ENCODE measurements around the gene TLE5.
"Not testable (repeated sequence)": the region's sequence is repeated elsewhere in the genome, so short reads cannot be mapped to it uniquely, and the experiment has no call there.

Gene TLE5

GRCh38 chr19:3050016-3050415 is 12.3 kb downstream of the TLE5 start:
- Mint-ChIP-seq H3K4me1 (peaks cover 23% of the 10 kb centered on the region), H3K36me3 (peaks cover 20% of the 10 kb centered on the region), H3K27me3 (peaks cover 36% of the 10 kb centered on the region)
- DNase-seq, CTCF ChIA-PET, H3K9me3 Mint-ChIP-seq, H3K27ac Mint-ChIP-seq, H3K4me3 Mint-ChIP-seq: not testable (repeated sequence)

- H3K27me3 Mint-ChIP-seq, result peaks cover 41% of the 10 kb centered on the region
These were observed 13.2 kb downstream of the TLE5 start for GRCh38 chr19:3049089-3049488.

GRCh38 chr19:3048190-3048533 is 14.1 kb downstream of the TLE5 start:
- CTCF ChIA-PET, result no interaction called here
- peaks cover 13% of the 10 kb centered on the region for H3K4me1 Mint-ChIP-seq
- H3K36me3 Mint-ChIP-seq, result peaks cover 7% of the 10 kb centered on the region
- peaks cover 48% of the 10 kb centered on the region for H3K27me3 Mint-ChIP-seq
- no peak overlapping the region for H3K4me3 Mint-ChIP-seq
- H3K9me3 Mint-ChIP-seq, result no peaks in the 10 kb centered on the region
- H3K27ac Mint-ChIP-seq, result no peak overlapping the region
- no peak for DNase-seq

More at GRCh38 chr19:3049089-3049488, 13.2 kb downstream of the TLE5 start:
- peaks cover 10% of the 10 kb centered on the region for H3K36me3 Mint-ChIP-seq
- no peak overlapping the region for H3K4me3 Mint-ChIP-seq
- CTCF ChIA-PET, result no interaction called here
- DNase-seq, result no peak
- no peaks in the 10 kb centered on the region for H3K9me3 Mint-ChIP-seq
- peaks cover 14% of the 10 kb centered on the region for H3K4me1 Mint-ChIP-seq
- no peak overlapping the region for H3K27ac Mint-ChIP-seq

- no peaks in the 10 kb centered on the region for H3K9me3 Mint-ChIP-seq
- H3K4me1 Mint-ChIP-seq, result peaks cover 13% of the 10 kb centered on the region
- peak overlapping the region; percentile 86 for H3K27ac Mint-ChIP-seq
- CTCF ChIA-PET, result no interaction called here
- DNase-seq, result peak; percentile 84
- peaks cover 50% of the 10 kb centered on the region for H3K27me3 Mint-ChIP-seq
- H3K4me3 Mint-ChIP-seq, result peak overlapping the region; percentile 61
- peaks cover 6% of the 10 kb centered on the region for H3K36me3 Mint-ChIP-seq
These were observed 14.7 kb downstream of the TLE5 start for GRCh38 chr19:3047496-3048189.

- H3K36me3 Mint-ChIP-seq, result peaks cover 2% of the 10 kb centered on the region
- no peaks in the 10 kb centered on the region for H3K9me3 Mint-ChIP-seq
- H3K4me3 Mint-ChIP-seq, result no peak overlapping the region
- CTCF ChIA-PET, result no interaction called here
- H3K27ac Mint-ChIP-seq, result no peak overlapping the region
- DNase-seq, result no peak
- H3K27me3 Mint-ChIP-seq, result peaks cover 54% of the 10 kb centered on the region
- peaks cover 17% of the 10 kb centered on the region for H3K4me1 Mint-ChIP-seq
These were observed 15.4 kb downstream of the TLE5 start for GRCh38 chr19:3046698-3047495.

GRCh38 chr19:3045885-3046697 is 16.2 kb downstream of the TLE5 start:
- H3K27me3 Mint-ChIP-seq, result peaks cover 61% of the 10 kb centered on the region
- no peaks in the 10 kb centered on the region for H3K9me3 Mint-ChIP-seq

GRCh38 chr19:3045191-3045590 is 17.1 kb downstream of the TLE5 start:
- CTCF ChIA-PET, result no interaction called here
- peaks cover 61% of the 10 kb centered on the region for H3K27me3 Mint-ChIP-seq
- DNase-seq, result no peak
- no peaks in the 10 kb centered on the region for H3K9me3 Mint-ChIP-seq
- no peak overlapping the region for H3K27ac Mint-ChIP-seq
- no peak overlapping the region for H3K4me3 Mint-ChIP-seq
- peaks cover 2% of the 10 kb centered on the region for H3K36me3 Mint-ChIP-seq
- peaks cover 17% of the 10 kb centered on the region for H3K4me1 Mint-ChIP-seq

More at GRCh38 chr19:3045885-3046697, 16.2 kb downstream of the TLE5 start:
- no peak overlapping the region for H3K27ac Mint-ChIP-seq
- H3K36me3 Mint-ChIP-seq, result peaks cover 2% of the 10 kb centered on the region
- DNase-seq, result no peak
- no peak overlapping the region for H3K4me3 Mint-ChIP-seq
- H3K4me1 Mint-ChIP-seq, result peaks cover 17% of the 10 kb centered on the region
- CTCF ChIA-PET, result no interaction called here

- Mint-ChIP-seq H3K9me3 (no peaks in the 10 kb centered on the region), H3K4me3 (no peak overlapping the region), H3K27me3 (peaks cover 57% of the 10 kb centered on the region), H3K36me3 (no peaks in the 10 kb centered on the region), H3K4me1 (peaks cover 8% of the 10 kb centered on the region), H3K27ac (no peak overlapping the region)
- CTCF ChIA-PET, result interaction anchor here (1.0 kb wide), 1 partner anchor 66 kb away, joined by 3 read pairs; no protein-coding TSS in a partner anchor
- no peak for DNase-seq
These were observed 19.6 kb downstream of the TLE5 start for GRCh38 chr19:3042621-3043267.

GRCh38 chr19:3041761-3042620 is 20.3 kb downstream of the TLE5 start:
- no peak for DNase-seq
- Mint-ChIP-seq H3K9me3 (no peaks in the 10 kb centered on the region), H3K4me3 (no peak overlapping the region), H3K36me3 (no peaks in the 10 kb centered on the region), H3K4me1 (peaks cover 6% of the 10 kb centered on the region), H3K27ac (no peak overlapping the region), H3K27me3 (peaks cover 51% of the 10 kb centered on the region)
- CTCF ChIA-PET, result interaction anchor here (0.6 to 1.0 kb wide), 2 partner anchors 49 to 66 kb away, joined by 3 to 4 read pairs; no protein-coding TSS in a partner anchor

GRCh38 chr19:3041327-3041726 is 21.0 kb downstream of the TLE5 start:
- peaks cover 47% of the 10 kb centered on the region for H3K27me3 Mint-ChIP-seq
- DNase-seq, result no peak
- peaks cover 13% of the 10 kb centered on the region for H3K4me1 Mint-ChIP-seq
- H3K4me3 Mint-ChIP-seq, result no peak overlapping the region
- H3K27ac Mint-ChIP-seq, result no peak overlapping the region
- CTCF ChIA-PET, result interaction anchor here (0.6 kb wide), 1 partner anchor 50 kb away, joined by 4 read pairs; no protein-coding TSS in a partner anchor
- H3K9me3 Mint-ChIP-seq, result no peaks in the 10 kb centered on the region
- H3K36me3 Mint-ChIP-seq, result no peaks in the 10 kb centered on the region

GRCh38 chr19:3039641-3040077 is 22.6 kb downstream of the TLE5 start:
- H3K9me3 Mint-ChIP-seq, result no peaks in the 10 kb centered on the region
- no peaks in the 10 kb centered on the region for H3K36me3 Mint-ChIP-seq
- peaks cover 40% of the 10 kb centered on the region for H3K27me3 Mint-ChIP-seq
- CTCF ChIA-PET, result no interaction called here
- no peak overlapping the region for H3K4me3 Mint-ChIP-seq
- H3K4me1 Mint-ChIP-seq, result peaks cover 22% of the 10 kb centered on the region
- H3K27ac Mint-ChIP-seq, result no peak overlapping the region
- DNase-seq, result no peak

- CTCF ChIA-PET, result no interaction called here
- no peaks in the 10 kb centered on the region for H3K36me3 Mint-ChIP-seq
- no peak overlapping the region for H3K4me3 Mint-ChIP-seq
- no peak overlapping the region for H3K27ac Mint-ChIP-seq
- peaks cover 27% of the 10 kb centered on the region for H3K4me1 Mint-ChIP-seq
- H3K27me3 Mint-ChIP-seq, result peaks cover 43% of the 10 kb centered on the region
- H3K9me3 Mint-ChIP-seq, result no peaks in the 10 kb centered on the region
- DNase-seq, result no peak
These were observed 23.2 kb downstream of the TLE5 start for GRCh38 chr19:3039125-3039524.

GRCh38 chr19:3038214-3038613 is 24.1 kb downstream of the TLE5 start:
- no peak overlapping the region for H3K27ac Mint-ChIP-seq
- H3K27me3 Mint-ChIP-seq, result peaks cover 46% of the 10 kb centered on the region
- H3K4me1 Mint-ChIP-seq, result peaks cover 30% of the 10 kb centered on the region
- H3K36me3 Mint-ChIP-seq, result no peaks in the 10 kb centered on the region
- no peak for DNase-seq
- no peaks in the 10 kb centered on the region for H3K9me3 Mint-ChIP-seq
- CTCF ChIA-PET, result interaction anchor here (1.1 kb wide), 1 partner anchor 66 kb away, joined by 3 read pairs; no protein-coding TSS in a partner anchor
- H3K4me3 Mint-ChIP-seq, result no peak overlapping the region
